ENCODE results near the gene HDAC4.

HDAC4 gene

DNA sequence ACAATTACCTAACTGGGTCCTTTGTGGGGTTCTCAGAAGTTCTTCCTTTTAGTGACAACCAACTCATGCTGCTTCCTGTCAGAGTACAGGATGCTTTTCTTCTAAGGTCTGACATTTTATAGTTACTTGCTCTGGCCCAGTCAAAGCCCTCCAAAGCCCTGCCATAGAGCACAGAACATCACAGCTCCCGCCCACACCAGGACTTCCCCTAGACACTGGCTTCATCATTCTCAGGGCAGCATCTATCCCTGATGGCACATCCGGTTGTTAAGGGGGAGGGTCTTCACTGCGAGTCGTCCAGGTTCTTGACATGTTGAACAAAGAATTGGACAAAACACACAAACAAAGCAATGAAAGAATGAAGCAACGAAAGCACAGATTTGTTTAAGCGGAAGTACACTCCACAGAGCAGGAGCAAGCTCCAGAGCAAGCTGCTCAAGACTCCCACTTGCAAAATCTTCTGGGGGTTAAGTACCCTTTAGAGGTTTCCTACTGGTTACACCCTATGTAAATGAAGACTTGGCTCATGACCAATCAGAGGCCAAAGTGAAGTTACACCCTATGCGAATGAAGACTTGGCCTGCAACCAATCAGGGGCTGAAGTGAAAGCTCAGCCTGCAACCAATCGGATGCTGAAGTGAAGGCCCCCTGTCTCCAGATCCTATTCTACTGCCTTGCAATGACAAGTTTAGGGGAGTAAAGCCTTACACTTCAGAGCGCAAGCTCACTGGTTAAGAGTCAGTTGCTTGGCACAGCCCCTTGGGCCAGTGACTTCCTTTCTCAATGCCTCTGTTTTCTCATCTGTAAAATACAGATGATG is 79.0 kb downstream of the HDAC4 start:
- no peak overlapping the region for H3K4me2 ChIP-seq (ENCODE audit: low read length)
- H3K4me1 ChIP-seq (ENCODE audit: insufficient read depth, low read length, severe bottlenecking): no peaks in the 10 kb centered on the region
- H3K9ac ChIP-seq (ENCODE audit: low read length): no peak overlapping the region

DNA sequence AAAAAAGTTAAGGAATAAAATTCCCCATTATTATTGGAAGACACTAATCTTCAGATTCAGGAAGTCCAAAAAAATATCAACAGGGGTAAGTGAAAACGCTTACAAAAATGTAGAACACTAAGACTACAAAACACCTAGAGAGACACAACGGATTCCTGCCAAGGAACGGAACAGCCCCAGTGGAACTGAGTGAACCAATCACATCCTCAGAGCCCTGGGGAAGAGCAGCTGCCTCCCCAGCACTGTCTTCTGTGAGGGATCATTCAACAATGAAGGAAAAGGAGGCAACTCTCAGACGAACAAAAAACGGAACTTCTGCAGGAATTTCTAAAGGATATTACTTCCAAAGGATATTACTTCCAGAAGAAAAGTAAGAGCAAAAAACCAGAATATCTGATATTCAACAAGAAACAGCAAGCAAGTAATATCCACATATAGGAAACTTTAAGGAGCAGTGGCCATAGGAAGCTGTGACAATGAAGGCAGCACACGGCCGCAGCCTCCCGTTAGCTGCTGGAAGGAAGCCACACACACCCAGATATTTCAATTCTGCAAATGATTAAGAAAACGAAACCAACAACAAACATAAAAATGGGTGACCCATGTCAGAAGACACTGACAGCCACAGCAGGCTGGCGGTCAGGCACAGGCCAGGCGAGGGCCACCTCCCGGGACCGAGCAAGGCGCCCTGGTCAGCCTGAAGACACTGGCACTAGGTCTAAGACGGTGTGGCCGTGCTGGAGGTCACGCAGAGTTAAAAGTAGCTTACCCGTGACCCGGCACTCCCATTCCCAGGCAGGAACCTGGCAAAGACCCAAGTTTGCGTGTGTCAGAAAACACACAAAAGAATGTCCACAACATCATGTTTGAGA is 81.8 kb downstream of the HDAC4 start:
- H3K27ac ChIP-seq (ENCODE audit: low read depth, low read length, poor library complexity, severe bottlenecking): no peak overlapping the region
- no peaks in the 10 kb centered on the region for H3K36me3 ChIP-seq (ENCODE audit: insufficient read depth, low read length)
- H3K79me2 ChIP-seq (ENCODE audit: insufficient read depth, low read length): no peaks in the 10 kb centered on the region
- peaks cover 3% of the 10 kb centered on the region; the same call in 1 of the 2 replicates for H3K9me3 ChIP-seq (ENCODE audit: low read length)
- TF ChIP-seq, protein P1, sequence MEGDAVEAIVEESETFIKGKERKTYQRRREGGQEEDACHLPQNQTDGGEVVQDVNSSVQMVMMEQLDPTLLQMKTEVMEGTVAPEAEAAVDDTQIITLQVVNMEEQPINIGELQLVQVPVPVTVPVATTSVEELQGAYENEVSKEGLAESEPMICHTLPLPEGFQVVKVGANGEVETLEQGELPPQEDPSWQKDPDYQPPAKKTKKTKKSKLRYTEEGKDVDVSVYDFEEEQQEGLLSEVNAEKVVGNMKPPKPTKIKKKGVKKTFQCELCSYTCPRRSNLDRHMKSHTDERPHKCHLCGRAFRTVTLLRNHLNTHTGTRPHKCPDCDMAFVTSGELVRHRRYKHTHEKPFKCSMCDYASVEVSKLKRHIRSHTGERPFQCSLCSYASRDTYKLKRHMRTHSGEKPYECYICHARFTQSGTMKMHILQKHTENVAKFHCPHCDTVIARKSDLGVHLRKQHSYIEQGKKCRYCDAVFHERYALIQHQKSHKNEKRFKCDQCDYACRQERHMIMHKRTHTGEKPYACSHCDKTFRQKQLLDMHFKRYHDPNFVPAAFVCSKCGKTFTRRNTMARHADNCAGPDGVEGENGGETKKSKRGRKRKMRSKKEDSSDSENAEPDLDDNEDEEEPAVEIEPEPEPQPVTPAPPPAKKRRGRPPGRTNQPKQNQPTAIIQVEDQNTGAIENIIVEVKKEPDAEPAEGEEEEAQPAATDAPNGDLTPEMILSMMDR (IDR thresholded peaks at IDR 0.05; ENCODE audit: low read length): no peak
- TF ChIP-seq EZH2 (IDR thresholded peaks at IDR 0.05; ENCODE audit: borderline replicate concordance, low read length): no peak
- no peak overlapping the region for H3K9ac ChIP-seq (ENCODE audit: low read length)
- no peaks in the 10 kb centered on the region for H3F3A ChIP-seq (ENCODE audit: insufficient read depth, low read length)
- no peak overlapping the region for H3K4me2 ChIP-seq (ENCODE audit: low read length)
- no peak overlapping the region for H3K4me3 ChIP-seq (ENCODE audit: low read depth, low read length, poor library complexity, severe bottlenecking)
- H3K4me1 ChIP-seq (ENCODE audit: insufficient read depth, low read length, severe bottlenecking): no peaks in the 10 kb centered on the region
- no peaks in the 10 kb centered on the region for H4K20me1 ChIP-seq (ENCODE audit: insufficient read depth, low read length)
- no peak overlapping the region for H2AFZ ChIP-seq (ENCODE audit: low read length)
- H3K9me2 ChIP-seq (ENCODE audit: low read depth, low read length): no peaks in the 10 kb centered on the region
- H3K27me3 ChIP-seq (ENCODE audit: insufficient read depth, low read length): peaks cover 6% of the 10 kb centered on the region; the same call in 1 of the 2 replicates

More for the DNA sequence above, 79.0 kb downstream of the HDAC4 start:
- no peaks in the 10 kb centered on the region for H3K9me2 ChIP-seq (ENCODE audit: low read depth, low read length)
- no peaks in the 10 kb centered on the region for H3K36me3 ChIP-seq (ENCODE audit: insufficient read depth, low read length)
- no peaks in the 10 kb centered on the region for H4K20me1 ChIP-seq (ENCODE audit: insufficient read depth, low read length)
- H3K79me2 ChIP-seq (ENCODE audit: insufficient read depth, low read length): no peaks in the 10 kb centered on the region
- no peaks in the 10 kb centered on the region for H3K27me3 ChIP-seq (ENCODE audit: insufficient read depth, low read length)
- H3F3A ChIP-seq (ENCODE audit: insufficient read depth, low read length): no peaks in the 10 kb centered on the region
- H2AFZ ChIP-seq (ENCODE audit: low read length): no peak overlapping the region
- H3K9me3 ChIP-seq (ENCODE audit: low read length): no peaks in the 10 kb centered on the region
- H3K27ac ChIP-seq (ENCODE audit: low read depth, low read length, poor library complexity, severe bottlenecking): no peak overlapping the region
- no peak overlapping the region for H3K4me3 ChIP-seq (ENCODE audit: low read depth, low read length, poor library complexity, severe bottlenecking)
- TF ChIP-seq, protein P1 (IDR thresholded peaks at IDR 0.05; ENCODE audit: low read length): no peak
- TF ChIP-seq EZH2 (IDR thresholded peaks at IDR 0.05; ENCODE audit: borderline replicate concordance, low read length): no peak

DNA sequence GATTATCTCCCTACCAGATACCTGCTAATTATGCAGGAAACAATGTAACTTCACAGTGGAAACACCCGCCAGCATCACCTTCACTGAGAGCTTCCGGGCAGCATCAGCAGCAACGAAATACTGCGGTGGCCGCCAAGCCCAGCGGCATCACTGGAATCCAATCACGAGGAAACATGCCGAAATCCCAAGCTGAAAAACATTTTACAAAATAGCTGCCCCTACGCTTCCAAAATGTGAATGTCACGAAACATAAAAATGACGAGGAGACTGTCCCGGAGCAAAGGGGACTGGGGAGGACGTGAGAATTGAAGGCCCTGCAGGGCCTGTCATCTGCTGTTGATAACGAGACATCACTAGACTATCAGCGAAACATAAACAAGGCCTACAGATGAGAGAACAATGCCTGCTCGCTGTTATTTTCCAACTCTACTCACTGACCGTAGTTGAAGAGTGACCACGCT is 82.6 kb downstream of the HDAC4 start:
- H3K79me2 ChIP-seq (ENCODE audit: insufficient read depth, low read length): no peaks in the 10 kb centered on the region

More for the DNA sequence above, 82.6 kb downstream of the HDAC4 start:
- no peak for TF ChIP-seq EZH2 (IDR thresholded peaks at IDR 0.05; ENCODE audit: borderline replicate concordance, low read length)
- TF ChIP-seq, protein P1 (IDR thresholded peaks at IDR 0.05; ENCODE audit: low read length): no peak
- Histone ChIP-seq H3K36me3 (ENCODE audit: insufficient read depth, low read length) (no peaks in the 10 kb centered on the region), H3K27me3 (ENCODE audit: insufficient read depth, low read length) (peaks cover 6% of the 10 kb centered on the region; the same call in 1 of the 2 replicates), H3K4me1 (ENCODE audit: insufficient read depth, low read length, severe bottlenecking) (no peaks in the 10 kb centered on the region), H3K9me2 (ENCODE audit: low read depth, low read length) (no peaks in the 10 kb centered on the region), H2AFZ (ENCODE audit: low read length) (no peak overlapping the region), H3K9ac (ENCODE audit: low read length) (no peak overlapping the region), H3K4me2 (ENCODE audit: low read length) (no peak overlapping the region), H3K27ac (ENCODE audit: low read depth, low read length, poor library complexity, severe bottlenecking) (no peak overlapping the region), H3F3A (ENCODE audit: insufficient read depth, low read length) (no peaks in the 10 kb centered on the region), H3K4me3 (ENCODE audit: low read depth, low read length, poor library complexity, severe bottlenecking) (no peak overlapping the region), H4K20me1 (ENCODE audit: insufficient read depth, low read length) (no peaks in the 10 kb centered on the region), H3K9me3 (ENCODE audit: low read length) (peaks cover 3% of the 10 kb centered on the region; the same call in 1 of the 2 replicates)
